NB4 (cell line): Measurements from ENCODE around the gene KARS1.

Experiments
- CTCF ChIP-seq: IDR thresholded peaks from one replicate; pipeline ENCODE4 v1.5.1; 2012; ENCODE audit warnings: low read depth, low read length
- POLR2A ChIP-seq: IDR thresholded peaks from 2 replicates; pipeline ENCODE4 v1.6.1; 2011; ENCODE audit warnings: mild to moderate bottlenecking; ENCODE audit not compliant: insufficient read length; ENCODE audit errors: extremely low read depth

- TF ChIP-seq CTCF (no peak), POLR2A (no peak)
Observed at GRCh38 chr16:75620326-75621169, 26.9 kb downstream of the KARS1 start.
